ENCODE measurements around the gene HERC5. TPM values are rescaled to one million over a fixed set of nuclear protein-coding genes. Genes with fewer than 3 reads are reported as not detected.

HERC5 gene
- polyA plus RNA-seq, 1 donor from 2014 or later, result 0.59 TPM

DNA sequence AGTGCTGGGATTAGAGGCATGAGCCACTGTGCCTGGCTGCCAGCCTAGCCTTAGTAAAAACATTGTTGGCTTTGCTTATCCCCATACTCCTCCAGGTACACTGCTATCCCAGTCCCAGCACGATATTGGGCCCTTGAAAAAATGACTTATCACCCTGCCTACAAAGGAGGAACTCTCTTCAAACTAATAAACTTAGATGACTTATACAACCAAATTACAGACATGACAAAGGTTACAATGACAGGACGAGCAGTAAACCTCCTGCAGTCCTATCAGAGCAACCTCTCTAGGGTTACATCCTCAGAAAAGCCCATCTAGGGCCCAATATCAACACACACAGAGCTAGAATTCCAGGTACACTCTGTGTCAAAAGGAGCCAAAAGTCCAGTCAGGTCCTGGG, 5.7 kb upstream of the HERC5 start:
- Histone ChIP-seq H3K4me2 (ENCODE audit: low read length) (no peak overlapping the region), H3K36me3 (ENCODE audit: insufficient read depth, low read length) (no peaks in the 10 kb centered on the region), H3K27ac (ENCODE audit: low read length) (no peak overlapping the region), H4K20me1 (ENCODE audit: insufficient read depth) (no peaks in the 10 kb centered on the region), H3K4me3 (ENCODE audit: low read length) (no peak overlapping the region), H3K9me3 (ENCODE audit: low read length) (no peaks in the 10 kb centered on the region), H3K9me2 (ENCODE audit: insufficient read depth, low read length) (no peaks in the 10 kb centered on the region), H3K27me3 (ENCODE audit: insufficient read depth, low read depth, low read length) (peaks cover 9% of the 10 kb centered on the region), H3K79me2 (replicated peaks; ENCODE audit: insufficient read depth, low read length) (no peaks in the 10 kb centered on the region), H2AFZ (ENCODE audit: low read depth, low read length) (no peak overlapping the region), H3F3A (ENCODE audit: insufficient read depth, low read length, poor library complexity, severe bottlenecking) (peaks cover 3% of the 10 kb centered on the region), H3K9ac (ENCODE audit: low read length) (no peak overlapping the region)
- TF ChIP-seq RAD21 (conservative IDR thresholded peaks at IDR 0.05) (no peak), MXI1 (conservative IDR thresholded peaks at IDR 0.05; ENCODE audit: poor library complexity, severe bottlenecking) (no peak), EZH2 (IDR thresholded peaks at IDR 0.05; ENCODE audit: borderline replicate concordance, insufficient read depth, low read length, poor library complexity, severe bottlenecking) (no peak), EP300 (conservative IDR thresholded peaks at IDR 0.05; ENCODE audit: poor library complexity, severe bottlenecking) (no peak), SMC3 (conservative IDR thresholded peaks at IDR 0.05; ENCODE audit: poor library complexity) (no peak)

GRCh38 chr4:88452912-88453311, 4.0 kb upstream of the HERC5 start:
- no peak overlapping the region for H3K4me2 ChIP-seq (ENCODE audit: low read length)
- H3K9me2 ChIP-seq (ENCODE audit: insufficient read depth, low read length), result no peaks in the 10 kb centered on the region

More at GRCh38 chr4:88452912-88453311, 4.0 kb upstream of the HERC5 start:
- Histone ChIP-seq H3K9me3 (ENCODE audit: low read length) (no peaks in the 10 kb centered on the region), H4K20me1 (ENCODE audit: insufficient read depth) (no peaks in the 10 kb centered on the region), H3K27ac (ENCODE audit: low read length) (no peak overlapping the region), H3F3A (ENCODE audit: insufficient read depth, low read length, poor library complexity, severe bottlenecking) (no peaks in the 10 kb centered on the region), H2AFZ (ENCODE audit: low read depth, low read length) (no peak overlapping the region), H3K4me3 (ENCODE audit: low read length) (no peak overlapping the region), H3K27me3 (ENCODE audit: insufficient read depth, low read depth, low read length) (peaks cover 24% of the 10 kb centered on the region), H3K79me2 (replicated peaks; ENCODE audit: insufficient read depth, low read length) (no peaks in the 10 kb centered on the region), H3K36me3 (ENCODE audit: insufficient read depth, low read length) (no peaks in the 10 kb centered on the region), H3K9ac (ENCODE audit: low read length) (no peak overlapping the region)
- TF ChIP-seq MXI1 (conservative IDR thresholded peaks at IDR 0.05; ENCODE audit: poor library complexity, severe bottlenecking), result no peak
- no peak for TF ChIP-seq SMC3 (conservative IDR thresholded peaks at IDR 0.05; ENCODE audit: poor library complexity)
- TF ChIP-seq RAD21 (conservative IDR thresholded peaks at IDR 0.05), result no peak
- TF ChIP-seq POLR2AphosphoS5 (IDR thresholded peaks at IDR 0.05), result no peak
- no peak for TF ChIP-seq EZH2 (IDR thresholded peaks at IDR 0.05; ENCODE audit: borderline replicate concordance, insufficient read depth, low read length, poor library complexity, severe bottlenecking)
- no peak for TF ChIP-seq REST (IDR thresholded peaks at IDR 0.05; ENCODE audit: borderline replicate concordance)
- TF ChIP-seq TAF1 (IDR thresholded peaks at IDR 0.05; ENCODE audit: low read depth), result no peak
- TF ChIP-seq, protein P1, sequence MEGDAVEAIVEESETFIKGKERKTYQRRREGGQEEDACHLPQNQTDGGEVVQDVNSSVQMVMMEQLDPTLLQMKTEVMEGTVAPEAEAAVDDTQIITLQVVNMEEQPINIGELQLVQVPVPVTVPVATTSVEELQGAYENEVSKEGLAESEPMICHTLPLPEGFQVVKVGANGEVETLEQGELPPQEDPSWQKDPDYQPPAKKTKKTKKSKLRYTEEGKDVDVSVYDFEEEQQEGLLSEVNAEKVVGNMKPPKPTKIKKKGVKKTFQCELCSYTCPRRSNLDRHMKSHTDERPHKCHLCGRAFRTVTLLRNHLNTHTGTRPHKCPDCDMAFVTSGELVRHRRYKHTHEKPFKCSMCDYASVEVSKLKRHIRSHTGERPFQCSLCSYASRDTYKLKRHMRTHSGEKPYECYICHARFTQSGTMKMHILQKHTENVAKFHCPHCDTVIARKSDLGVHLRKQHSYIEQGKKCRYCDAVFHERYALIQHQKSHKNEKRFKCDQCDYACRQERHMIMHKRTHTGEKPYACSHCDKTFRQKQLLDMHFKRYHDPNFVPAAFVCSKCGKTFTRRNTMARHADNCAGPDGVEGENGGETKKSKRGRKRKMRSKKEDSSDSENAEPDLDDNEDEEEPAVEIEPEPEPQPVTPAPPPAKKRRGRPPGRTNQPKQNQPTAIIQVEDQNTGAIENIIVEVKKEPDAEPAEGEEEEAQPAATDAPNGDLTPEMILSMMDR (IDR thresholded peaks at IDR 0.05; ENCODE audit: poor library complexity, severe bottlenecking), result no peak
- no peak for TF ChIP-seq EP300 (conservative IDR thresholded peaks at IDR 0.05; ENCODE audit: poor library complexity, severe bottlenecking)

All from neural cell (in vitro differentiated cells).